GM11168 (cell line): Measurements from ENCODE around the gene RLIM.

Source experiments
- in situ Hi-C: fragments of 300-500 bp; cut with MboI; formaldehyde crosslinking; loops from one replicate; pipeline ENCODE4 v1.12.0; 2022; ENCODE audit warnings: low sequenced_read_pairs; ENCODE audit not compliant: unreplicated experiment

RLIM gene

GRCh38 chrX:74540635-74541249 is 73.7 kb downstream of the RLIM start:
- in situ Hi-C loops, result no loop called here

GRCh38 chrX:74536832-74537371 is 77.5 kb downstream of the RLIM start:
- in situ Hi-C loops, result no loop called here

- in situ Hi-C loops, result no loop called here
Observed at GRCh38 chrX:74536152-74536831, 78.1 kb downstream of the RLIM start.

GRCh38 chrX:74535408-74536151 is 78.8 kb downstream of the RLIM start:
- in situ Hi-C loops, result no loop called here
